Thoracic aorta (tissue), 2 donors: Measurements from ENCODE around the gene TLN1. TPM values are rescaled to one million over a fixed set of nuclear protein-coding genes. Genes with fewer than 3 reads are reported as not detected.

Source experiments
- ATAC-seq: fragments of 150-250 bp; one replicate; pipeline ENCODE4 v1.8.0; 2017; ENCODE audit warnings: low read depth; ENCODE audit not compliant: insufficient number of reproducible peaks, low FRiP score
- DNase-seq: peaks from one replicate; pipeline ENCODE4 v3.0.0-alpha.2; 2020; ENCODE audit warnings: low spot score
- H3K27ac ChIP-seq, 2 donors: fragments of 200-600 bp; sonication (generic); 1 replicate in 1 of 2; 2 replicates in 1 of 2; pipeline ENCODE4 v1.5.1; 2016; ENCODE audit warnings: mild to moderate bottlenecking in 2 of 2, moderate library complexity in 2 of 2
- H3K27me3 ChIP-seq: fragments of 200-600 bp; sonication (generic); replicated peaks from 2 replicates; pipeline ENCODE4 v1.6.0; 2016; ENCODE audit warnings: mild to moderate bottlenecking; ENCODE audit not compliant: insufficient read depth
- H3K36me3 ChIP-seq: fragments of 200-600 bp; sonication (generic); one replicate; pipeline ENCODE4 v1.5.1; 2016
- H3K4me1 ChIP-seq, 2 donors: fragments of 200-600 bp; sonication (generic); 1 replicate in 1 of 2; 2 replicates in 1 of 2; pipeline versions ENCODE4 v1.5.1 to v1.6.0; 2016; ENCODE audit warnings: low read depth in 2 of 2, mild to moderate bottlenecking in 1 of 2; ENCODE audit not compliant: control insufficient read depth in 1 of 2
- H3K4me3 ChIP-seq: fragments of 200-600 bp; sonication (generic); 2 replicates; pipeline ENCODE4 v1.5.1; 2016; ENCODE audit warnings: mild to moderate bottlenecking
- H3K9me3 ChIP-seq: fragments of 200-600 bp; sonication (generic); 2 replicates; pipeline ENCODE4 v1.5.1; 2016
- total RNA-seq, 2 donors: library from RNA; depleted of rRNA; stranded (reverse); fragments of >200 nt; gene quantifications; one replicate each; pipeline versions ENCODE4 v1.1.0 to v1.2.3, GENCODE V29; 2016
- TF ChIP-seq, protein P1 (sequence below): fragments of 200-600 bp; sonication (generic); IDR thresholded peaks from one replicate; pipeline ENCODE4 v1.5.1; 2019; ENCODE audit warnings: antibody characterized with exemption

TLN1 gene
- total RNA-seq, 2 donors from 2014 or later, result 889 to 1,019 TPM

DNA sequence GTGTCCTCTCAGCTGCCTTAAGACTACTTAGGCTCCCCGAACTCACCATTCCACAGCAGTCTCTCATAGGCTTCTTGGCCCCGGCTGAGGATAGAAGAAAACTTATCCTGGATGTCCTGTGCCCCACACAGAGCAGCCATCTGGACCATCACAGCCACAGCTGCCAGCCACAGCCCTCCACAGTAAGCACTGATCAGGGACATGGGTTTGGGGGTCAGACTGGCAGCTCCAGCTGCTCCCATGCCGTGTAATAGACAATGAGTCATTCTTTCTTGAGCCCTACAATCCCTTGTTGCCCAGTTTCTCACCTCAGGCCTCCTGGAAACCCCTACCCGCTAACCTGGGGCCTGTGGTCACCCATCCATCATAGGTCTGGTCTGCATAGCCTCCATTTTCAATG, 6.2 kb upstream of the TLN1 start:
- ATAC-seq (no peak), DNase-seq (no peak)
- TF ChIP-seq, protein P1, sequence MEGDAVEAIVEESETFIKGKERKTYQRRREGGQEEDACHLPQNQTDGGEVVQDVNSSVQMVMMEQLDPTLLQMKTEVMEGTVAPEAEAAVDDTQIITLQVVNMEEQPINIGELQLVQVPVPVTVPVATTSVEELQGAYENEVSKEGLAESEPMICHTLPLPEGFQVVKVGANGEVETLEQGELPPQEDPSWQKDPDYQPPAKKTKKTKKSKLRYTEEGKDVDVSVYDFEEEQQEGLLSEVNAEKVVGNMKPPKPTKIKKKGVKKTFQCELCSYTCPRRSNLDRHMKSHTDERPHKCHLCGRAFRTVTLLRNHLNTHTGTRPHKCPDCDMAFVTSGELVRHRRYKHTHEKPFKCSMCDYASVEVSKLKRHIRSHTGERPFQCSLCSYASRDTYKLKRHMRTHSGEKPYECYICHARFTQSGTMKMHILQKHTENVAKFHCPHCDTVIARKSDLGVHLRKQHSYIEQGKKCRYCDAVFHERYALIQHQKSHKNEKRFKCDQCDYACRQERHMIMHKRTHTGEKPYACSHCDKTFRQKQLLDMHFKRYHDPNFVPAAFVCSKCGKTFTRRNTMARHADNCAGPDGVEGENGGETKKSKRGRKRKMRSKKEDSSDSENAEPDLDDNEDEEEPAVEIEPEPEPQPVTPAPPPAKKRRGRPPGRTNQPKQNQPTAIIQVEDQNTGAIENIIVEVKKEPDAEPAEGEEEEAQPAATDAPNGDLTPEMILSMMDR, result no peak
- H3K9me3 ChIP-seq, result no peaks in the 10 kb centered on the region
- no peaks in the 10 kb centered on the region for H3K27me3 ChIP-seq
- no peak overlapping the region for H3K27ac ChIP-seq
- H3K4me1 ChIP-seq, result peaks cover 9 to 14% of the 10 kb centered on the region in 2 donors
- no peak overlapping the region for H3K4me3 ChIP-seq
- peaks cover 76% of the 10 kb centered on the region for H3K36me3 ChIP-seq

DNA sequence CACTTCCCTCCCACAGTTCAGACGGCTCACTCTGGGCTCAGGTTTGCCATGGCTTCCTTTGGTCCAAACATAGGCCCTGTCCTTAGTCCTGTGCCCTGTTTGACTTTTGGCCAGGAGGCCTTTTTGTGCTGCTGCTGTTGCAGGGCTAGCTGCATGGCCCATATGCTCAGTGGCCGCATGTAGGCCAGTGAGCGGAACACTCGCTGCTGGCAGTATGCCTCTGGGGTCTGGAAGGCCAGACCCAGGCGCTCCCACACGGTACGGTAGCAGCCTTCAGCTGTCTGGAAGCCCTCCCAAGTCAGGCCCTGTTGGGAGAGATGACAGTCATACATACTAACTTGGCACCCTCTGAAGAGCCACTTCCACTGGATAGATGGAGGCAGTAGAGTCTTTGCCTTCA, 5.1 kb upstream of the TLN1 start:
- Histone ChIP-seq H3K27ac (no peak overlapping the region), H3K9me3 (no peaks in the 10 kb centered on the region), H3K4me3 (no peak overlapping the region), H3K27me3 (no peaks in the 10 kb centered on the region), H3K36me3 (peaks cover 66% of the 10 kb centered on the region), H3K4me1 (peaks cover 11 to 17% of the 10 kb centered on the region in 2 donors)
- ATAC-seq (no peak), DNase-seq (no peak)
- TF ChIP-seq, protein P1, result no peak

DNA sequence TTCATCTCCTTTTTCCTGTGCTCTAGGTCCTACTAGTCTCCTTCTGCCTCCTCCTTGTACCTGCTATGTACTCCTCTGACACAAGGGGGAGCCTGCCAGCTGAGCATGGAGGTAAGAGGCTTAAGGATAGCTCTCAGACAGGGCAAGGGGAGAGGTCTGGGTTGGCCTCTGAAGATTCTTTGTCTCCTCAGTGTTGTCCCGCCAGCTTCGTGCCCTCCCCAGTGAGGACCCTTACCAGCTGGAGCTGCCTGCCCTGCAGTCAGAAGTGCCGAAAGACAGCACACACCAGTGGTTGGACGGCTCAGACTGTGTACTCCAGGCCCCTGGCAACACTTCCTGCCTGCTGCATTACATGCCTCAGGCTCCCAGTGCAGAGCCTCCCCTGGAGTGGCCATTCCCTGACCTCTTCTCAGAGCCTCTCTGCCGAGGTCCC, 4.2 kb upstream of the TLN1 start:
- no peaks in the 10 kb centered on the region for H3K9me3 ChIP-seq
- peaks cover 60% of the 10 kb centered on the region for H3K36me3 ChIP-seq
- ATAC-seq, result no peak
- H3K4me3 ChIP-seq, result no peak overlapping the region
- peaks cover 11 to 17% of the 10 kb centered on the region in 2 donors for H3K4me1 ChIP-seq
- TF ChIP-seq, protein P1, result peak; percentile 75
- no peaks in the 10 kb centered on the region for H3K27me3 ChIP-seq
- no peak for DNase-seq
- H3K27ac ChIP-seq, result peak overlapping the region in 1 of 2 donors; percentile 19

DNA sequence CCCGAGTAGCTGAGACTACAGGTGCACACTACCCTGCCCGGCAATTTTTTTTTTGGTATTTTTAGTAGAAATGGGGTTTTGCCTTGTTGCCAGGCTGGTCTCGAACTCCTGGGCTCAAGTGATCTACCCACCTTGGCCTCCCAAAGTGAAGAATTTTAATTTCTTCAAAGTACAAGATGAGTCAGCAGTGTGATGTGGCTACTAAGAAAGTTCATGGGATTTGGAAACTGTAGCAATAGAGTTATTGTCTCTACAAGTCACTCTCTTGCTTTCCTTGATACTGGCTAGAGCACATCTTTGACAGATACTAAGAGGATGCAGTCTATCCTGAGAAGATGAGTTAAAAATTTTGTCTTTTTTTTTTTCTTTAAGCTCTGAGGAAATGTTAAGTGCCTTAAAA, 2.1 kb upstream of the TLN1 start:
- peaks cover 16 to 34% of the 10 kb centered on the region in 2 donors for H3K4me1 ChIP-seq
- H3K4me3 ChIP-seq, result no peak overlapping the region
- ATAC-seq, result no peak
- H3K36me3 ChIP-seq, result peaks cover 40% of the 10 kb centered on the region
- H3K27me3 ChIP-seq, result no peaks in the 10 kb centered on the region
- H3K9me3 ChIP-seq, result no peaks in the 10 kb centered on the region
- TF ChIP-seq, protein P1, result no peak
- no peak overlapping the region for H3K27ac ChIP-seq
- DNase-seq, result no peak

DNA sequence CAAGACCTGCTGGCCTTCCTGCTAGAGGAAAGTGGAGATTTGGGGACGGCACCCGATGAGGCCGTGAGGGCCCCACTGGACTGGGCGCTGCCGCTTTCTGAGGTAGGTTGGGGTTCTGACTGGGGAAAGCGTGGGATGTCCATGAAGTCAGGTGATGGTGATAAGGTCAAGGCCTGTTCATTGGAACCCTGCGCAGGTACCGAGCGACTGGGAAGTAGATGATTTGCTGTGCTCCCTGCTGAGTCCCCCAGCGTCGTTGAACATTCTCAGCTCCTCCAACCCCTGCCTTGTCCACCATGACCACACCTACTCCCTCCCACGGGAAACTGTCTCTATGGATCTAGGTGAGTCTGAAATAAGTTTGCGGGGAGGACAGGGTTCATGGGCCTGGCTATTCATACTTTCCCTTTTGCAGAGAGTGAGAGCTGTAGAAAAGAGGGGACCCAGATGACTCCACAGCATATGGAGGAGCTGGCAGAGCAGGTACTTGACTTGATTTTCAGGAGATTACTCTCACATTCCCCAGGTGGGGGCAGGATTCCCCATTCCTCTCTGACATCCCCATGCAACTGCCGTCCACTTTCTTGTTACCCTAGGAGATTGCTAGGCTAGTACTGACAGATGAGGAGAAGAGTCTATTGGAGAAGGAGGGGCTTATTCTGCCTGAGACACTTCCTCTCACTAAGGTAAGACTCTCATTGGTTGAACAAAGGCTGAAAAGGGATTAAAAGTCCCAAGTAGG, 976 bp upstream of the TLN1 start:
- Histone ChIP-seq H3K4me3 (peak overlapping the region; percentile 86), H3K27me3 (no peaks in the 10 kb centered on the region), H3K27ac (peak overlapping the region; percentile 99), H3K36me3 (peaks cover 29% of the 10 kb centered on the region), H3K4me1 (peaks cover 20 to 43% of the 10 kb centered on the region in 2 donors), H3K9me3 (no peaks in the 10 kb centered on the region)
- DNase-seq (no peak), ATAC-seq (no peak)
- TF ChIP-seq, protein P1, result no peak
